Neuronal stem cell (in vitro differentiated cells): ENCODE results near the gene OR4D9.

Experiments used
- DNase-seq: peaks from one replicate; pipeline ENCODE4 v3.0.0-alpha.2; 2013; ENCODE audit warnings: low spot score
- H2AFZ ChIP-seq: one replicate; pipeline ENCODE4 v1.6.1; 2013; ENCODE audit warnings: mild to moderate bottlenecking, low read length, inconsistent platforms
- H2AK5ac ChIP-seq: 2 replicates; pipeline ENCODE4 v1.6.1; 2013; ENCODE audit warnings: low read depth, mild to moderate bottlenecking, inconsistent platforms, low read length, moderate library complexity, mixed read lengths
- H2BK120ac ChIP-seq: 2 replicates; pipeline ENCODE4 v1.6.1; 2013; ENCODE audit warnings: low read depth, mild to moderate bottlenecking, inconsistent platforms, low read length, moderate library complexity, mixed read lengths
- H2BK12ac ChIP-seq: one replicate; pipeline ENCODE4 v1.6.1; 2013; ENCODE audit warnings: low read length, inconsistent platforms
- H2BK15ac ChIP-seq: 2 replicates; pipeline ENCODE4 v1.6.1; 2013; ENCODE audit warnings: mild to moderate bottlenecking, low read length, inconsistent platforms, mixed read lengths
- H2BK5ac ChIP-seq: one replicate; pipeline ENCODE4 v1.6.1; 2013; ENCODE audit warnings: inconsistent platforms, mild to moderate bottlenecking, low read length, moderate library complexity
- H3K14ac ChIP-seq: one replicate; pipeline ENCODE4 v1.6.1; 2013; ENCODE audit warnings: low read length, inconsistent platforms
- H3K18ac ChIP-seq: 2 replicates; pipeline ENCODE4 v1.6.1; 2013; ENCODE audit warnings: low read length, inconsistent platforms
- H3K23ac ChIP-seq: 2 replicates; pipeline ENCODE4 v1.6.1; 2013; ENCODE audit warnings: low read depth, mild to moderate bottlenecking, mixed read lengths, low read length, inconsistent platforms; ENCODE audit not compliant: poor library complexity
- H3K27ac ChIP-seq: replicated peaks from 3 replicates; pipeline ENCODE4 v1.5.1; 2013; ENCODE audit warnings: low read length, inconsistent platforms
- H3K27me3 ChIP-seq, 3 experiments: 2 replicates each; pipeline ENCODE4 v1.6.1; 2013; ENCODE audit warnings: low read length in 3 of 3, mild to moderate bottlenecking in 2 of 3, inconsistent platforms in 1 of 3, low read depth in 1 of 3, mixed read lengths in 1 of 3, moderate library complexity in 1 of 3; ENCODE audit not compliant: control insufficient read depth in 3 of 3, insufficient read depth in 3 of 3
- H3K36me3 ChIP-seq, 2 donors: replicated peaks in 1 of 2; 2 replicates each; pipeline ENCODE4 v1.6.1; 2013; ENCODE audit warnings: low read length in 2 of 2; ENCODE audit not compliant: control insufficient read depth in 2 of 2, insufficient read depth in 2 of 2
- H3K4ac ChIP-seq: 2 replicates; pipeline ENCODE4 v1.6.1; 2013; ENCODE audit warnings: inconsistent platforms, mild to moderate bottlenecking, low read length, moderate library complexity
- H3K4me1 ChIP-seq, 2 donors: 1 replicate in 1 of 2; 2 replicates in 1 of 2; pipeline ENCODE4 v1.6.1; 2013; ENCODE audit warnings: low read length in 2 of 2, low read depth in 1 of 2; ENCODE audit not compliant: control insufficient read depth in 2 of 2, insufficient read depth in 1 of 2
- H3K4me2 ChIP-seq: one replicate; pipeline ENCODE4 v1.6.1; 2013; ENCODE audit warnings: mild to moderate bottlenecking, low read length, inconsistent platforms; ENCODE audit not compliant: insufficient read depth, poor library complexity, severe bottlenecking
- H3K4me3 ChIP-seq, 2 donors: 2 replicates each; pipeline ENCODE4 v1.5.1; 2013; ENCODE audit warnings: low read length in 2 of 2, mild to moderate bottlenecking in 2 of 2, inconsistent platforms in 1 of 2, moderate library complexity in 1 of 2
- H3K79me1 ChIP-seq: one replicate; pipeline ENCODE4 v1.6.1; 2013; ENCODE audit warnings: low read depth, mild to moderate bottlenecking, inconsistent platforms, low read length, moderate library complexity
- H3K9ac ChIP-seq: one replicate; pipeline ENCODE4 v1.6.1; 2013; ENCODE audit warnings: mild to moderate bottlenecking, low read depth, low read length, inconsistent platforms; ENCODE audit not compliant: poor library complexity
- H3K9me3 ChIP-seq, 2 donors: replicated peaks in 1 of 2; 2 replicates each; pipeline versions ENCODE3 to v1.6.1; 2013; ENCODE audit warnings: low read length in 2 of 2, mild to moderate bottlenecking in 2 of 2, inconsistent platforms in 1 of 2, low read depth in 1 of 2, mixed read lengths in 1 of 2, moderate library complexity in 1 of 2; ENCODE audit not compliant: control insufficient read depth in 2 of 2, insufficient read depth in 1 of 2
- H4K8ac ChIP-seq: one replicate; pipeline ENCODE4 v1.6.1; 2013; ENCODE audit warnings: low read depth, mild to moderate bottlenecking, inconsistent platforms, low read length, moderate library complexity
- H4K91ac ChIP-seq: one replicate; pipeline ENCODE4 v1.6.1; 2013; ENCODE audit warnings: low read length, low read depth, mild to moderate bottlenecking, inconsistent platforms; ENCODE audit not compliant: poor library complexity
- WGBS, 2 donors: extraction: QIAGEN DNeasy Blood & Tissue Kit; methylation state at CpG; one replicate each; pipeline ENCODE4 v1.1.7; 2013; ENCODE audit warnings: missing lambda C conversion rate in 2 of 2, mixed read lengths in 1 of 2; ENCODE audit not compliant: insufficient read length in 2 of 2, insufficient replicate concordance in 1 of 2; ENCODE audit errors: extremely low coverage in 2 of 2; 5-methylcytosine and 5-hydroxymethylcytosine counted together

OR4D9 gene

DNA sequence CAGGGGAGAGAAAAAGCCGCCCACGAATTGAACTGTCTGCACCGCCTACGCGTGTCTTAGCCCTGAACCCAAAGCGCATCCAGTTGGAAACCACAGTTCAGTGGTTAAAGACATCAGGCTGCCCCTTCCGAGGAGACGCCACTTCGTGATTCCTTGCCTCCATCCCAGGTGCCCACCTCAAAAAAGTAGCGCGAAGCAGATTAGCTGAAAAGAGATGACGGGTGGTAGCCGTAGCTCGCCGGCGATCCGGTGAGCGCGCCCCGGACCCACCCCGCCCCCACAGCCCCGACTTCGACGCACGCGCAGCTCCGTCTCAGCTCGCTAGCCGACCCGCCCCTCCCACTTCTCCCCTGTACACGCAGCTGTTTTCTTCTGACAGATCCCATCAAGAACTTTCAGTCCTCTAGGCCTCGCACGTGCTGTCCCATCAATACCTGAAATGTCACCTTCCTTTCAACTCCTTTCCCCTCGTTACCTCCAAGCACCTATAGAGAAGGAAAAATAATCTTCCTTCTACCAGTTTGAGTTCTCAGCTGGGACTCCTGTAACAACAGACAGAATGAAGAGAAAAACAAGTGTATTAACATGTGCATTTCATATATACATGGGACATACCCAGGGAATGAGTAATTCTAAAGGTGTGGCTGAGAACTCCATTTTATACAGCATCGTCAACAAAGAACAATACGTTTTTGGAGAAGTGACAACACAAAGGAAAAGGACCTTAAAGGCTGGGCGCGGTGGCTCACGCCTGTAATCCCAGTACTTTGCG is 49.5 kb downstream of the OR4D9 start:
- H2AFZ ChIP-seq, result peak overlapping the region; percentile 94
- no peak overlapping the region for H2BK120ac ChIP-seq
- no peak overlapping the region for H3K4ac ChIP-seq
- H2BK15ac ChIP-seq, result no peak overlapping the region
- no peak overlapping the region for H3K23ac ChIP-seq
- no CpG with 5 or more reads among the region's 40 CpGs for WGBS, 2 donors
- peak overlapping the region; percentile 26 for H3K9ac ChIP-seq
- H2BK12ac ChIP-seq, result no peak overlapping the region
- H3K27me3 ChIP-seq, result no peaks in the 10 kb centered on the region
- H3K9me3 ChIP-seq, result no peaks in the 10 kb centered on the region
- no peak overlapping the region for H4K91ac ChIP-seq
- H3K4me3 ChIP-seq, result peak overlapping the region; percentile 87 to 96
- H3K27ac ChIP-seq, result peak overlapping the region; percentile 58
- H2AK5ac ChIP-seq, result no peak overlapping the region
- no peak overlapping the region for H2BK5ac ChIP-seq
- no peaks in the 10 kb centered on the region for H3K79me1 ChIP-seq
- H3K18ac ChIP-seq, result peak overlapping the region; percentile 94
- DNase-seq, result peak; percentile 74
- H3K4me2 ChIP-seq, result peak overlapping the region; percentile 73
- no peak overlapping the region for H3K14ac ChIP-seq
- H3K36me3 ChIP-seq, result no peaks in the 10 kb centered on the region
- no peak overlapping the region for H4K8ac ChIP-seq
- H3K4me1 ChIP-seq, result peaks cover 0 to 2% of the 10 kb centered on the region in 2 donors

DNA sequence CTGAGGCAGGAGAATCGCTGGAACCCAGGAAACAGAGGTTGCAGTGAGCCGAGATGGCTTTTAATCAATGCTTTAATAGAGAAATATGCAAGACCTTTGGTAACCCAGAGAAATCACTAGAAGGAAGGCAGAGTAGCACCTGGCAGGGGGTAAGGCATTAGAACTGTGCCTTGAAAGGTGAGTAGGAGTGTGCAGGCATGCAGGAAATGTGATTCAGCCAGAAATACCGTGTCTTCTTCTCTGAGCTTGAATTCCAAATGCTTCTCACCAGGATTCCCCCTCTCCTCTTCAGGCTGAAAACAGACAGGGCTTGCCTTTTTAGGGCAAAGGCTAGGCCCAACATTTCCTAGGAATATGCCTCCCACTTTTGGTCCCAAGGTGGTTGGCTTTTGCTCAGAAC is 51.0 kb downstream of the OR4D9 start:
- H3K4me3 ChIP-seq, result no peak overlapping the region
- DNase-seq, result no peak
- H3K27ac ChIP-seq, result no peak overlapping the region
- no peaks in the 10 kb centered on the region for H3K9me3 ChIP-seq
- H4K91ac ChIP-seq, result no peak overlapping the region
- no peak overlapping the region for H3K14ac ChIP-seq
- no peak overlapping the region for H2BK5ac ChIP-seq
- H3K9ac ChIP-seq, result no peak overlapping the region
- no peak overlapping the region for H4K8ac ChIP-seq
- H3K36me3 ChIP-seq, result no peaks in the 10 kb centered on the region
- no peak overlapping the region for H3K4me2 ChIP-seq
- no peak overlapping the region for H2BK12ac ChIP-seq
- no peak overlapping the region for H3K4ac ChIP-seq
- H3K79me1 ChIP-seq, result no peaks in the 10 kb centered on the region
- no peak overlapping the region for H2AFZ ChIP-seq
- no peak overlapping the region for H3K18ac ChIP-seq
- no peak overlapping the region for H2AK5ac ChIP-seq
- no peak overlapping the region for H3K23ac ChIP-seq
- H3K27me3 ChIP-seq, result no peaks in the 10 kb centered on the region
- no peak overlapping the region for H2BK120ac ChIP-seq
- WGBS, 2 donors, result no CpG with 5 or more reads among the region's 3 CpGs
- H3K4me1 ChIP-seq, result peaks cover 0 to 2% of the 10 kb centered on the region in 2 donors
- H2BK15ac ChIP-seq, result no peak overlapping the region
